Mucosa of descending colon (tissue), 3 donors: ENCODE results near the gene SKA3. TPM values are rescaled to one million over a fixed set of nuclear protein-coding genes. Genes with fewer than 3 reads are reported as not detected.

ENCODE experiments used
- ATAC-seq: fragments of 200-7000 bp; cut with Tn5 transposase; one replicate; pipeline ENCODE4 v1.9.1; 2020; ENCODE audit warnings: mild to moderate bottlenecking, moderate library complexity
- DNase-seq, 3 donors: peaks; one replicate each; pipeline ENCODE4 v3.0.0-alpha.2; 2020
- H3K36me3 ChIP-seq: fragments of 200-600 bp; one replicate; pipeline ENCODE4 v1.8.0; 2021; ENCODE audit warnings: low read depth, mild to moderate bottlenecking
- H3K4me1 ChIP-seq: fragments of 200-600 bp; one replicate; pipeline ENCODE4 v1.8.0; 2021; ENCODE audit warnings: low read depth, mild to moderate bottlenecking
- H3K4me3 ChIP-seq: fragments of 200-600 bp; one replicate; pipeline ENCODE4 v1.8.0; 2021; ENCODE audit warnings: mild to moderate bottlenecking
- H3K9me3 ChIP-seq: fragments of 200-600 bp; one replicate; pipeline ENCODE4 v1.8.0; 2021; ENCODE audit warnings: mild to moderate bottlenecking
- CTCF ChIP-seq: fragments of 200-600 bp; IDR thresholded peaks from one replicate; pipeline ENCODE4 v1.8.0; 2022; ENCODE audit warnings: antibody characterized with exemption, mild to moderate bottlenecking
- intact Hi-C, 2 donors: fragments of 100-400 bp; cut with DNase I in 1 of 2; cut with micrococcal nuclease in 1 of 2; formaldehyde crosslinking; loops; one replicate each; pipeline versions ENCODE4 v1.11.0 to v1.11.1; 2022; cut with DNase I, micrococcal nuclease
- total RNA-seq, 3 donors: library from RNA; stranded (reverse); fragmentation: NEBNext Ultra II Directional in 2 of 3; extraction: Animal tissue kit (Norgen Biotek cat#: 25700) in 2 of 3; gene quantifications; one replicate each; pipeline versions ENCODE4 v1.2.1 to v1.2.4, GENCODE V29; 2021 to 2023
- donor health status: DM: no; HTN: no; CAD: no; lungs with moderate emphysema.
- donor health status: DM: no; HTN: no; CAD: no.
- donor health status: DM: no; HTN: yes; CAD: no.

Gene SKA3
- total RNA-seq, 3 donors from 2014 or later = 1.3 to 7.2 (median 2.4) TPM

- TF ChIP-seq CTCF = no peak
- Histone ChIP-seq H3K36me3 (no peaks in the 10 kb centered on the region), H3K9me3 (no peaks in the 10 kb centered on the region), H3K4me3 (no peak overlapping the region), H3K4me1 (no peaks in the 10 kb centered on the region)
- intact Hi-C loops = no loop called here
- no peak for ATAC-seq
- DNase-seq = no peak
Observed at GRCh38 chr13:21120191-21120590, 56.2 kb downstream of the SKA3 start.

GRCh38 chr13:21119526-21119925 lies 56.8 kb downstream of the SKA3 start:
- no peak for ATAC-seq
- H3K36me3 ChIP-seq = no peaks in the 10 kb centered on the region
- intact Hi-C loops = loop anchor here in 1 of 2 donors (10.0 kb wide), 1 partner anchor 355 kb away; no protein-coding TSS in a partner anchor
- no peak for TF ChIP-seq CTCF
- DNase-seq = no peak
- no peaks in the 10 kb centered on the region for H3K4me1 ChIP-seq
- H3K9me3 ChIP-seq = no peaks in the 10 kb centered on the region
- H3K4me3 ChIP-seq = no peak overlapping the region

GRCh38 chr13:21118180-21118579 lies 58.2 kb downstream of the SKA3 start:
- intact Hi-C loops = loop anchor here in 1 of 2 donors (10.0 kb wide), 1 partner anchor 357 kb away; no protein-coding TSS in a partner anchor
- ATAC-seq = no peak
- no peak for TF ChIP-seq CTCF

DNA sequence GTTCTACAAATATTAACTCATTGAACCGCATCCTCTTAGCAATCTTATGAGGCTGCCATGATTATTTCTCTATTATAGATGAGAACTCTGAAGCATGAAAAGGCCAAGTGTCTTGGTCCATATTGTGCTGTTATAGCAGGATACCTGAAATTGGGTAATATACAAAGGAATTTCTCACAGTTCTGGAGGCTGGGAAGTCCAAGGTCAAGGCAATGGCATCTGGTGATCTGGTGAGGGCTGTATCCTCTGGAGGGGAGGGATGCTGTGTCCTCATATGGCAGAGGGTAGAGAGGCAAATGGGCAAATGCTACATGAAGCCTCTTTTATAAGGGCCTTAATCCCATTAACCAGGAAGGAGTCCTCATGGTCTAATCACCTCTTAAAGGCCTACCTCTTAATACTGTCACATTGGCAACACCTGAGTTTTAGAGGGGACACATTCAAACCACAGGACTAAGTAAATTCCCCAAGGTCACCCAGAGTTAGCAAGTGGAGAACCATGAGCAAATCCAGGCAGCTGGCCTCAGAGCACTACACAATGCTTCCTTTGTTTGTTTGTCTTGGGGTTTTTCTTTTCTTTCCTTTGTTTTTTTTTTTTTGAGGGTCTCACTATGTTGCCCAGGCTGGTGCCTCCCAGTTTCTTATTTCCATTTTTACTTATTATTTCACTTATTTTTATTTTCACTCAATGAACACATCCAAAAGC lies 59.1 kb downstream of the SKA3 start:
- no peaks in the 10 kb centered on the region for H3K4me1 ChIP-seq
- H3K9me3 ChIP-seq = no peaks in the 10 kb centered on the region
- no peak overlapping the region for H3K4me3 ChIP-seq
- intact Hi-C loops = loop anchor here in 1 of 2 donors (10.0 kb wide), 1 partner anchor 358 kb away; no protein-coding TSS in a partner anchor
- DNase-seq (no peak), ATAC-seq (no peak)
- no peak for TF ChIP-seq CTCF
- H3K36me3 ChIP-seq = no peaks in the 10 kb centered on the region

More at GRCh38 chr13:21118180-21118579, 58.2 kb downstream of the SKA3 start:
- Histone ChIP-seq H3K36me3 (no peaks in the 10 kb centered on the region), H3K9me3 (no peaks in the 10 kb centered on the region), H3K4me3 (no peak overlapping the region), H3K4me1 (no peaks in the 10 kb centered on the region)
- DNase-seq = no peak

DNA sequence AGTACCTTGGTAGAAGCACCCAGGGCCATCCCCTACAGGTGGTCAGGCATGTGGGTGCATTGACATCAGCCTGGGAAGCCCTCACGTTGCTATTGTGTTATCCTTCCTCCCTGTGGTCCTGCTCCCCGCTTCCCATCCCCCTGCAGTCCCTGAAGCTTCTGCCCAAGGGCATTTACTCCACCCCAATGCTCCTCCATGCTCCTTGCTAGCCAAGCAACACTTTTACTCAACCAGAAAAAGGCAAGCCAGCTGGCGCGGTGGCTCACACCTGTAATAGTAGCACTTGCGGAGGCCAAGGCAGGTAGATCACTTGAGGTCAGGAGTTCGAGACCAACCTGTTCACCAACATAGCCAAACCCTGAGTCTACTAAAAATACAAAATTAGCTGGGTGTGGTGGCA lies 60.2 kb downstream of the SKA3 start:
- intact Hi-C loops = loop anchor here in 1 of 2 donors (10.0 kb wide), 1 partner anchor 359 kb away; no protein-coding TSS in a partner anchor
- Histone ChIP-seq H3K36me3 (no peaks in the 10 kb centered on the region), H3K4me1 (no peaks in the 10 kb centered on the region), H3K9me3 (no peaks in the 10 kb centered on the region), H3K4me3 (no peak overlapping the region)
- DNase-seq (no peak), ATAC-seq (no peak)
- no peak for TF ChIP-seq CTCF
